Activated CD4-positive, alpha-beta T cell treated with anti-CD3 and anti-CD28 coated beads, Interleukin-2, Interleukin-4, amounts not matched to agents 100 ng/mL and 50 ng/mL, durations not matched to agents 16 hours and 8 hours (primary cell): ENCODE data around the gene SPIN1.

Source experiments
- DNase-seq: peaks from one replicate; pipeline ENCODE4 v3.0.0-alpha.2; 2020; ENCODE audit warnings: low spot score

Gene SPIN1

DNA sequence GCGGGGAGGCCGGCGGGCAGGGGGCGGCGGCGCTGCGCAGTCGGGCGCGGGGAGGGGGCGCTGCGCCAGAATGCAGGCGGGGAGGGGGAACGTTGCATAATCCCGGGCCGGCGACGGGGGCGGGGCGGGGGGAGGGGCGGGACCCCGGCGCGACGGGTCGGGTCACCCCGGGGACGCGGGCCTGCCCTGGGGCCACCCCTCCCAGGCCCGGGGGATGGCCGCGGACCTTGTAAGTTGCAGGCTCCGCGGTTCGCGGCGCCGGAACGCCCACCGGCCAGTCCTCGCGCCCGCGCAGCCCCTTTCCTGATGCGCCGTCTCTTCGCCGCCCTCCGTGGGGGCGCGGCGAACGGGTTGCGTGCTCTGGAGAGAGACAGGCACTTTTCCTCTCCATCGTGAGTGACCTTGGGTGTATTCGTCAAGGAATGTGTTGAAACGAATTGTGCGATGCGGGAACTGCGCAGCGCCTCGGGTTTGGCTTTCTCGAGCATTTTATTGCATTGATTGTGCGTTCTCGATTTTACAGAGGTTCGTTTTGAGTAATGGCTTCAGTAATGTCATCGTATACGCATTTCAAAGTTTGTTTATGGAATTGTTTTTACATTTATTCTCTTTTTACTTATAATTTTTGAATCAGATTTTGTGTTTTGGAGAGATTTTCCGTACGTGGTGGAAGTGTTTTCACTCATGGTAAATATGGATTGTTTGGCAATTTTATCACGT, 802 bp downstream of the SPIN1 start:
- DNase-seq: peak; percentile 40

DNA sequence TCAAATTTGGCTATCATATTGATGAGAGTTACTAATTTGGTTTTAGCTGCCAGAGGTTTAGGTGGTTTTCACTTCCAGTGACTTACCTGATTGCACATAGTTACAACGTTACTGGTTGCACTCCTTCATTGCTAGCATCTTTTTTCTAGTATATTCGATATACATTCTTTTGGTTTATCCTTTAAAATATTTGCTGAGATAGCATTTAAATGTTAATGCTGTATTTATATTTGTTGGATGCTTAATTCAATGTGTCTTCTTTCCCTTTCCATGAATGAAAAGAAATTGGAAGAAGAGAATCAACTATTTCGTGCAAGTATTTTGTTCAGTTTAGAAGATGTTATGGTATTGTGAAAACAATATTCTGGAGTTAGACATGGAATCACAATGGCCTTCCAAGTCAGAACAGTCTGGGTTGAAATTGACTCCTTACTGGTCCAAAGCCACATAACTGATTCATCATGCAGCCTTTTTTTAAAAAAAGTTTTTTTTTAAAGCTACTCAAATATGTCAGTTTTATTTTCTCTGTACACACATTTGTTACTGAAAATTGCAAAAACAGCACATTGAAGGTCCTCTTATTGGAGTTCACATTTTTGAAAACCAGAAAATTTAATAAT, 2.2 kb downstream of the SPIN1 start:
- no peak for DNase-seq

DNA sequence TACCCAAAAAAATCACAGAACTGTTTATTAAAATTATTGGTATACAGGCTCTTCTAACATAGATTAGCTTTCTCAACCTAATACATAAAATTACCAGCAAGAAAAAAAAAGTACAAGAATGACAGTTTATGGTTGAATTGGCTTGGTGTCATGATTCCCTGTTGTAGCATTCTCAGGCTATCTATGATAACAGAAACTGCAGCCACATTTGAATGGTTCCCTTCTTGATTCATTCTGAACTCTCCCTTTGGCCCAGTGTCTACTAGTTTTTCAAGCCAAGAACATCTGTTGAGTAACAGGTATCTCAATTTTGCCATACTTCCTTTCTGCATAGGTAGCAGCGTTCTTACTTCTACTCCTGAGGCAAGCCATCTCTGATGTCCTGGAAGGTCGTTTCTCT, 3.0 kb downstream of the SPIN1 start:
- DNase-seq: no peak

DNA sequence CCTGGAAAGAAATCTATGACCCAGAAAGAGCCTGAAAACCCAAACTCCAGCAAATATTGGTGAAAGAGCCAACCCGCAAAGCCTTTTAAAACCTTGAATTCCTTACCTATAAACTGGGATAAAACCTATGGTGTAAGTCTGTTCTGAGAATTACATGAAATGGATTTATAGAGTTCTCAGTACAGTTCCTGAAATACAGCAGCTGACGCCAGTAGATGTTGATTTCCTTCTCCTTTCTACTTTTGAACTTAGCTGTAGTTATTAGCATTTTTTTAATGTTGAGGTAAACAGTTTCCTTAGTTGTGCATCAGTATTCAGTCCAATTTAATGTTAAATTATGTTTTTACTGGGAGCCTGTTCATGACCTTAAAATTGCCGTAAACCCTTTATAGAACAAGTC, 3.7 kb downstream of the SPIN1 start:
- DNase-seq: no peak

DNA sequence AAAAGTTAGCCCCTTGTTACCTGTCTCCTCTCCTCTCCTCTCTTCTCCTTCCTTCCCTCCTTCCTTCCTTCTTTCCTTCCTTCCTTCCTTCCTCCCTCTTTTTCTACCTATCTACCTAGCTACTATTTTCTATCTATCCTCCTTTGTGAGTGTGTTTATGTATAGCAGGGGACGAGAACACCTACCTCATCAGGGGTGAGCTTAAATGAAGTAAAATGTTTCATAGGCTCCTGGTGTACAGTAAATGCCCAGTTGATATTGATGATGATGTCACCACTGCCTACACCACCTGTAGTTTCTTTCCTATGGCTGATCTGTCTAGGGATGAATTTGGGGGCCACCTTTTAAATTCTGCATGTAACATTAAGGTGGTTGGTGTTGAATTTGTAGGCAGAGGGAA, 4.3 kb downstream of the SPIN1 start:
- no peak for DNase-seq

DNA sequence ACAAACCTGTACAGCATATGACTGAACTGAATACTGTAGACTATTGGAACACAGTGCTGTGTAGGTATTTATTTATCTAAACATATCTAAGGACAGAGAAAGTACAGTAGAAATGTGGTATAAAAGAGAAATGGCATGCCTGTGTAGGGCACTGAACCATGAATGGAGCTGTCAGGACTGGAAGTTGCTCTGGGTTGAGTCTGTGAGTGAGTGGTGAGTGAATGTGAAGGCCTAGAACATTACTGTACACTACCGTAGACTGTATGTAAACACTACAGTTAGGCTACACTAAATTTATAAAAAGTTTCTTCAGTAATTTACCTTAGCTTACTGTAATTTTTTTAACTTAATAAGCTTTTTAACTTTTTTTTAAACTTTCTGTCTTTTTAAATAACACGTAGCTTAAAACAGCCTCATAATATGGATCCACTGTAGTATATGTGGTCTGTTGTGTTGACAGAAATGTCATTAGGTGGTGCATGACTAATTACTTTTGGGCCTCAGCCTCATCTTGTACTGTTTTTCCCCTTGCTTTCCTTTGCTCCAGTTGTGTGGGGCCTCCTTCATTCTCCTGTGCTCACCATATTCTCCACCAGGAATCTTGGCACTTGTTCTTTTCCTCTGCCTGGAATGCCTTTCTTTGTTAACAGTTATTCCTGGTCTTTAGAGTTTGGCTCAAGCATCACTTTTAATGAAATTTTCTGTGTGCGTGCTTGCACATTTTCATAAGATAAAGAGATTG, 8.8 kb downstream of the SPIN1 start:
- DNase-seq: no peak

DNA sequence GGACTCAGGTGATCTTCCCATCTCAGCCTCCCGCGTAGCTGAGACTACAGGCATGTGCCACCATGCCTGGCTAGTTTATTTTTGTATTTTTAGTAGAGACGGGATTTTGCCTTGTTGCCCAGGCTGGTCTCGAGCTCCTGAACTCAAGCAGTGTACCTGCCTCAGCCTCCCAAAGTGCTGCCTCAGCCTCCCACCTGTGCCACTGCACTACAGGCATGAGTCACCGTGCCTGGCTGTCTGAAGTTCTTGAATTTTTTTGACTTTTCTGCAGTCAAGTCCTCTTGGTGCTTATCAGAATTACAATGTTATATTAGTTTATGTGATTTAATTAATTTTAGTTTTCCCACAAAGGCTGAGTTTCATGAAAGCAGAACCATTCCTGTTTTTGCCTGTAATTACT, 9.8 kb downstream of the SPIN1 start:
- DNase-seq: no peak

DNA sequence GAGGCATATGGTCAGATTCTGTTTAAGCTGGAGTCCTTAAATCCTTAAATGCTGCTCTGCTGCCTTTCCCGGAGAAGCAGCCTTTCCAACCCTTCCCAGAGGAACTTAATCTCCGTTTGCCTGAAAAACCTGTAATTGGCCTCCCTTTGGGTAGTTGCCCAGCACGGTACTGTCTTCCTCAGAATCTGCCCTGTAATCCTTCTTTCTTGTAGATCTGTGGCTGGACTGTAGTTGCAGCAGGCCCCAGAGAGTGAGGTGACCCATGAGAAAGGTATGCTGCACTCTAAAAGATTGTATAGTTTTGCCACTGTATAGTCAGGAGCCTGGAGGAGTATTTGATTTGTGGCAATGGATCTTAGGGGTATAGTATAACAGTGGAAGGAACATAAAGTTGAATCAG, 11.7 kb downstream of the SPIN1 start:
- DNase-seq: no peak

DNA sequence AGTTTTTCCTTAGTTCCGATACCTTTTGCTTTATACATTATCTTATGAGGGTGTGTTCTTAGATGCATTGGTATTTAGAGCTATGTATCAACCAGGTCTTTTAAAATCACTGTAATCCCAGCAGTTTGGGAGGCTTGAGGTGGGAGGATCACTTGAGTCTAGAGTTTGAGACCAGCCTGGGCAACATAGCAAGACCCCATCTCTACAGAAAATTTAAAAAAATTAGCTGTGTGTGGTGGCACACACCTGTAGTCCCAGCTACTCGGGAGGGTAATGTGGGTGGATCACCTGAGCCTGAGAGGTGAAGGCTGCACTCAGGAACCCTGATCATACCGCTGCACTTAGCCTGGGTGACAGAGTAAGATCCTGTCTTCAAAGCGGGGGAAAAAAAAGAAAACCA, 15.1 kb downstream of the SPIN1 start:
- no peak for DNase-seq

DNA sequence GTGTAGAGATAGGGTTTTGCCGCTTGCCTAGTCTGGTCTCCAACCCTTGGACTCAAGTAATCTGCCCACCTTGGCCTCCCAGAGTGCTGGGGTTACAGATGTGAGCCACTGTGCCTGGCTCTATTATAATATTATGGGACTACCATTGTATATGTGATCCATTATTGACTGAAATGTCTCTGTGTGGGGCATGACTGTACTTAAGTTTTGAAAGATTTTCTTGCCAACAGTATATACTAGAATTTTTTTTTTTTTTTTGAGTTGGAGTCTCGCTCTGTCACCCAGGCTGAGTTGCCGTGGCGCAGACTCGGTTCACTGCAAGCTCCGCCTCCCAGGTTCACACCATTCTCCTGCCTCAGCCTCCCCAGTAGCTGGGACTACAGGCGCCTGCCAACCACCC, 17.8 kb downstream of the SPIN1 start:
- DNase-seq: no peak

DNA sequence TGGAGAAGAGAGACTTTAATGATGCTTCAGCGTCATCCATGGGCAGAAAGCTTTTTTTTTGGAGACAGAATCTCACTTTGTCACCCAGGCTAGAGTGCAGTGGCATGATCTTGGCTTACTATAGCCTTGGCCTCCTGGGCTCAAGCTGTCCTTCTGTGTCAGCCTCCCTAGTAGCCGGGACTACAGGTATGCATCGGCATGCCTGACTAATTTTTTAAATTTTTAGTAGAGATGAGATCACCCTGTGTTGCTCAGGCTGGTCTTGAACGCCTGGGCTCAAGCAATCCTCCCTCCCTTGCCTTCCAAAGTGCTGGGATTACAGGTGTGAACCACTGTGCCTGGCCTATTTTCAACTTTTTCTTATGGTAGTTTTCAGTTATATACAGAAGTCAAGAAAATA, 23.2 kb downstream of the SPIN1 start:
- DNase-seq: no peak

DNA sequence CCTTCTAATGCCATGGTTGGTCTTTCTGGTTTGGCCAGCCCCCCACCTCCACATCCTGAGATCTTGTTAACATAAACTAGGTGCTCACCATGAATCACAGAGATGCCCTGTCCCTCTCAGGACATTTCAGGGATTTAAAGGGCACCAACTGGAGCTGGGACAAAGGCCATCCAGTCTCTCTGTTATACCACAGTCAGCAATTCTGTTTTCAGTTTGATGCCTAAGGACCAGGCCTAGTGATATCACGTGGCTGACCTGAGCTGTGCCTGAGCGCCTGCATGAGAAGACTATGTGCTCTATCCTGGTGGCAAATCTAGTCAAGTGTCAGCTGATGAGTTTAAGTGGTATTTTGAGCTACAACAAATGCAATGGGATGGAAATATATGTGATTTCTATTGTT, 26.1 kb downstream of the SPIN1 start:
- DNase-seq: no peak

DNA sequence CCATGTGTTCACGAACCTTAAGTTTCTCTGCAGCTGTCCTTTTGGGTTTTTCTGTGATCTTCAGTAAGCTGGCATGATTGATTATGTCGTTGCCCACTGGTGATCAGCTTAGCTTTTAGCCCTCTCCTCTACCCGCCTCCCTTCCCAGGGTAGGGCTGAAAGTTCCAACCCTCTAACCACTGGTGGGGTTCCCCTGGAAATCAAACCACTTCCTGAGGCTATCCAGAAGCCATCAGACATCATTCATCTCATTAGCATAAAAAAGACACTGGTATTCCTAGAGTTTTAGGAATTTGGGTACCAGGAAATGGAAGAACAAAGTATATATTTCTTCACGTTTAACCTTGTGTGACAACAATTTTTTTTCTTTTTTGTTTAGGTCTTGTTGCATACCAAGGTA, 29.8 kb downstream of the SPIN1 start:
- DNase-seq: no peak

DNA sequence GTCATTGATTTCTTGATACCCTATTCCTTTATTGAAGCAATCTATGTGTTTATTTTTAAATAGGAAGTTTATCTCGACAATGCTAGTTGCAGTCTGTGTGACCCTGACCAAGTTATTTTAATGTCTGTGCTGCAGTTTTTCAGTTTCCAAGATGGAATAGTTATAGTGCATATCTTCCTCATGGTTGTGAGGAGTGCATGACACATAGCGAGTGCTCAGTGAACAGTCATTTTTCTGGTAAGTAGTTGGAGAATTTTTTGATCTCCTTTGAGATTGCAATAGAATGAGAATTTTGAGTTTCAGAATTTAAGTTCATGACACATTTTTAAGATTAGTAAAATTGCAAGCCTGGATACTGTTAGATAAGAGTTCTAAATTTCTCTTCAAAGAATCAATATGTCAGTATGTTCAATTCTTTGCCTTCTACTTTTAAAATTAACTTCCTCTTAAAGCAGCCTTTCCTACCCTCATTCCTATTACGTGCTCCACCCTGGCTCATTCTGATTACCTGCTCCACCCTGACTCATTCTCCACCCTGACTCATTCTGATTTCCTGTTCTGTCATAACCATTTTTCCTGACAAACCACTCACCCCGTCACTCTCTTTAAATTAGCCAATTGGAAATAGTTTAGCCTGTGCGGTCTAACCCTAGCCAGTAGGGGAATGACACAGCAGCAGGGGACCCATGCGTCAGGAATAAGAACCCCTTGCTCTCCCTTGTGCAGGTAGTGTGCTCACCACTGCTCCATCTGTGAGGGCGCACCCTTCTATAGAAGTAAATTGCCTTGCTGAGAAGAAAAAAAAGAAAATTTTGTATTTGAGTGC, 30.7 kb downstream of the SPIN1 start:
- DNase-seq: peak; percentile 82

DNA sequence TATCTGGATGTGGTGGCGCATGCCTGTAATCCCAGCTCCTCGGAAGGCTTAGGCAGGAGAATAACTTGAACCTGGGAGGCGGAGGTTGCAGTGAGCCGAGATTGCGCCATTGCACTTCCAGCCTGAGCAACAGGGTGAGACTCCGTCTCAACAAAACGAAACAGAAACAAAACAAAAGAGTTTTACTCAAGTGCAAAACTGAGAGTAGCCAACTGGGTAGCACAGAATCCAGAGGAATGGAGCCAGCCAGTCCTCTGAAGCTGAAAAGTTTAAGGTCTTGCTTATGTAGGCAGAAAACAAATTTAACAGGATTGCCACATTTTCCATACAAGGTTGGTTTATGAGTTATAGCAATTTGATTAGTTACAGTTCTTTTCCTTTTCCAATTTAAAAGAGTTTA, 32.0 kb downstream of the SPIN1 start:
- no peak for DNase-seq

DNA sequence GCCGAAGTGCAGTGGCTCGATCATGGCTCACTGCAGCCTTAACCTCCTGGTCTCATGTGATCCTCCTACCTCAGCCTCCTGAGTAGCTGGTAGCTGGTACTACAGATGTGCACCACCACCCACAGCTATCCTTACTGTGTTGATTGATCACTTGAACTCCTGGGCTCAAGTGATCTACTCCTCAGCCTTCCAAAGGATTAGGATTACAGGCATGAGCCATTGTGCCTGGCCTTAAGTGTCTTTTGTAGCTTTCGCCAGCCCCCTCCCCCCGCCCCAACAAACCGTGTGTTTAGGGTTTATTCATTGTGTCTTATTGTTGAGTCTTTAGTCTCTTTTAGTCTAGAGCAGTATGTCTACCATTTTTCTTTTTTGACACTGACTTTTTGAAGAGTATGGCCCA, 33.1 kb downstream of the SPIN1 start:
- DNase-seq: no peak

DNA sequence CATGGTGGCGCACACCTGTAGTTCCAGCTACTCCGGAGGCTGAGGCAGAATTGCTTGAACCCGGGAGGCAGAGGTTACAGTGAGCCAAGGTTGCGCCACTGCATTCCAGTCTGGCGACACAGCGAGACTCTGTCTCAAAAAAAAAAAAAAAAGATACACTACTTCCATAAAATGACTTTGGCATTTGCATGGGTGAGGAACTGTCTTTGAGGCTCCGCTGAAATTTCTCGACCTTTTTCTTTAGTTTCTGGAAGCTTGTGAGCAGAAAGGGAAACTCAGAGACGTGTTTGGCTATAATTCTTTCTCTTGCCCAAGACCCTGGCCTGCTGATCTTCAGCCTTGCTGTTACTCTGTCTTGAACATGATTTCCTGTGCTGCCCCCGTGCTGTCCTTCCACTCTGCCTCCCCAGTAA, 37.3 kb downstream of the SPIN1 start:
- no peak for DNase-seq

DNA sequence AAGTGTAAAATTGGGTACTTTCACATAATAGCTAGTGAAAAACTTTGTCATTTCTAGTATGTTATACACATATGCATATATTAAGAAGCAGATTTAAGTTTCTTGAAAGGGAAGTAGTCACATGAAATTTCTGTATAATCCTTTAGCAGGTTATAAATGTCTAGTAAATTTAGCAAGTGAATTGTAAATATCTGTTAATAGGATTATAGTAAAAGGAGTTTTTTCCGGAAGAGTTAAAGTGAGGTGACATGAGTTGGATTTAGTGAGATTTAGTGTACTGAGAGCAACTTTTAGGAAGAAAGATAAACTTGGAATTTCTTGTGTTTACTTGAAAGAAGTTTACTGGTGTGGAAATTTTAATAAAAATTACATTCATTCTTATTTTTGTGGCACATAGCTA, 38.4 kb downstream of the SPIN1 start:
- no peak for DNase-seq

DNA sequence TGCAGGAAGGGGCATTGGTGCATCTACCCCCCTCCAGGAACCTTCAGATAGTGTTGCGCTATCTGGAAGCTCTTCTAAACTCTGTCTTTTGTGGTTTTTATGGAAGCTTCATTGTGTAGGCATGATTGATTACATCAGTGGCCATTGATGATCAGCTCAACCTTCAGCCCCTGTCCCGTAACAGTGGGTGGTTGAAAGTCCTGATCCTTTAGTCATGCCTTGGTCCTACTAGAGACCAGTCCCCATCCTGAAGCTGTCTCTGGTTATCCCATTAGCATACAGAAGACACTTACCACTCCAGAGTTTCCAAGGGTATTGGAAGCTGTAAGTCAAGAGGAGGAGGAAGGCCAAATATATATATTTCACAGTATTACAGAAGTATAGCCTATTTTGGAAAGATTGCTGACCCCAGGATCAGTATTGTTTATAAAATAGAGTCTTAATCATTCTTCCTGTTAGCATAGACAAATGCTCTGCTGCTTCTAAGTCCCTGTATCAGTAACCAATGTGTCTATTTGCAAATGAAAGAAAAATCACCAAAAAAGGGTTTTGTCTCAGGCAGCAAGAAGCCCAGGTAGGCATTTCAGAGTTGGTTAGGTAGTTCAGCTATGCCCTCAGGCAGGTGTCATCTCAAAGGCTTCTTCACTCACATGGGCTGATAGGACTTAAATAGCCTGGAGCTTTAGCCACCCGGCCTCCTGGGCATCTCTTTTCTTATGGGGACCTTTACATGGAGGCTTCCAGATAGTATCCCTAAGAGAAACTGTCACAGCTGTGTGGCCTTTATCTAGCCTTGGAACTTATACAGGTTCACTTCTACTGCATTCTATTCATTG, 41.6 kb downstream of the SPIN1 start:
- DNase-seq: no peak

DNA sequence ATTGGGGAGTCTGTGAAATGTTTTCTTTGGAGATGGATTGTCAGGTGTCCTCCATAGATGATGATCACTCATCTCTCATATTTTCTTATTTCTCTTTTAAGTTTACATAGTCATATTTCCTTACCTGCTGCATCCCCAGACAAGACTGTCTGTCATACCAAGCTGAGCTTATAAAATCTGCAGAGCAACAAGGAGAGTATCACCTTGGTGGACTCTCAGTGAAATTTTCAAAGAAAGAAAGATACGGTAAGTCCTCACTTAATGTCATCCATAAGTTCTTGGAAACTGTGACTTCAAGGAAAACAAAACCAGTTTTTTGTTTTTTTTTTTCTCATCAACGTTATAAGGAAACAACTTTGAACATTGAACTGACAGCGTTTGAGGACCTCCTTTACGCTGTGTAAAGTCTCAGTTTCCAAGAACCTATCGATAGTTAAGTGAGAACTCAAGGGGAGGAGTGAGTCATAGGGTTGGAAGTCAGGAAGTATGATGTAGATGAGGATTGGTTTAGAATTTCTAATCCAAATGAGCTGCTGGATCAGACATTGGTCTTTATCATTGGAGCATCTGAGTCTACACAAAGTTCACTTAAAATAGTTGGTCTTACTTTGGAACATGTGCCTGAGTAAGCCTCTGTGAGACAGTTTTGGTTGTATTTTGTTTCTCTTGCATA, 45.5 kb downstream of the SPIN1 start:
- peak; percentile 37 for DNase-seq

DNA sequence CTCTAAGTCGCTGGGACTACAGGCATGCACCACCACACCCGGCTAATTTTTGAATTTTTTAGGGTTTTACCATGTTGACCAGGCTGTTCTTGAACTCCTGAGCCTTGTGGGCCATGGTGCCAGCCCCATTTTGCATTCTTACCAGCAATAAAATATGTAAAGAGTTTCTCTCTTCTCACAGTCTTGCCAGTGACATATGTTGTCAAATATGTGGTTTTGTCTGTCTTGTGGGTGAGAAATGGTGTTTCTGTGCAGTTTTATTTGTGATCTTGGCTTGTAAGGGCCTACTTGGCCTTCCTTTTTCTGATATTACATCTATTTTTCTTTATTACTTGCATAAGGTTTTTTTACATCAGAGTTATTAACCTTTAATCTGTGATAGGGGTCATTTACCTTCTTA, 47.1 kb downstream of the SPIN1 start:
- DNase-seq: no peak
